NCI-H187 treated with DMSO at 0.1 percent for 48 hours (cell line): Measurements from ENCODE around the gene ANKZF1.
"Not testable (repeated sequence)": the region's sequence is repeated elsewhere in the genome, so short reads cannot be mapped to it uniquely, and the experiment has no call there.

Experiments
- DNase-seq: peaks from one replicate; lab custom pipeline; 2025; lab: John Stamatoyannopoulos, UW

The ANKZF1 gene

GRCh38 chr2:219229305-219230058 is at the start of gene ANKZF1, which contains the start of gene ATG9A:
Gene ANKZF1, plus strand, starts transcription at chr2:219229806. Its CDS starts 452 bp downstream, at chr2:219230258.
Gene ATG9A, minus strand, starts transcription at chr2:219229636. Its CDS starts 1,612 bp downstream, at chr2:219228024.
- peak; percentile 83 for DNase-seq

- DNase-seq: no peak
Measured at GRCh38 chr2:219180961-219181360, 48.6 kb upstream of the ANKZF1 start.

GRCh38 chr2:219181531-219181930 is 48.1 kb upstream of the ANKZF1 start:
- DNase-seq: no peak

- no peak for DNase-seq
Measured at GRCh38 chr2:219182331-219183150, 47.1 kb upstream of the ANKZF1 start.

- DNase-seq: no peak
Measured at GRCh38 chr2:219183151-219183772, 46.3 kb upstream of the ANKZF1 start.

GRCh38 chr2:219184121-219184520 is 45.5 kb upstream of the ANKZF1 start:
- DNase-seq: no peak

GRCh38 chr2:219186754-219187456 is 42.7 kb upstream of the ANKZF1 start:
- DNase-seq: no peak

- DNase-seq: no peak
Measured at GRCh38 chr2:219197388-219197787, 32.2 kb upstream of the ANKZF1 start.

- DNase-seq: no peak
Measured at GRCh38 chr2:219198974-219199373, 30.6 kb upstream of the ANKZF1 start.

GRCh38 chr2:219199470-219200211 is 30.0 kb upstream of the ANKZF1 start:
- no peak for DNase-seq

GRCh38 chr2:219200502-219201326 is 28.9 kb upstream of the ANKZF1 start:
- DNase-seq: not testable (repeated sequence)

- not testable (repeated sequence) for DNase-seq
Measured at GRCh38 chr2:219201331-219201730, 28.3 kb upstream of the ANKZF1 start.

- no peak for DNase-seq
Measured at GRCh38 chr2:219204425-219205164, 25.0 kb upstream of the ANKZF1 start.

- no peak for DNase-seq
Measured at GRCh38 chr2:219205165-219205538, 24.5 kb upstream of the ANKZF1 start.

GRCh38 chr2:219205981-219206327 is 23.7 kb upstream of the ANKZF1 start:
- no peak for DNase-seq

- peak; percentile 7 for DNase-seq
Measured at GRCh38 chr2:219206328-219207133, 23.1 kb upstream of the ANKZF1 start, which contains the start of gene ZFAND2B. Gene ZFAND2B, plus strand, starts transcription at chr2:219206782. Its CDS starts 206 bp downstream, at chr2:219206988.

- no peak for DNase-seq
Measured at GRCh38 chr2:219207134-219207883, 22.3 kb upstream of the ANKZF1 start.
